HG03064 (cell line): ENCODE measurements around the gene DPYD.

Experiments
- ATAC-seq: cut with Tn5 transposase; IDR thresholded peaks from one replicate; pipeline ENCODE4 v1.9.1; 2021; ENCODE audit warnings: low read depth; ENCODE audit not compliant: unreplicated experiment

Gene DPYD

DNA sequence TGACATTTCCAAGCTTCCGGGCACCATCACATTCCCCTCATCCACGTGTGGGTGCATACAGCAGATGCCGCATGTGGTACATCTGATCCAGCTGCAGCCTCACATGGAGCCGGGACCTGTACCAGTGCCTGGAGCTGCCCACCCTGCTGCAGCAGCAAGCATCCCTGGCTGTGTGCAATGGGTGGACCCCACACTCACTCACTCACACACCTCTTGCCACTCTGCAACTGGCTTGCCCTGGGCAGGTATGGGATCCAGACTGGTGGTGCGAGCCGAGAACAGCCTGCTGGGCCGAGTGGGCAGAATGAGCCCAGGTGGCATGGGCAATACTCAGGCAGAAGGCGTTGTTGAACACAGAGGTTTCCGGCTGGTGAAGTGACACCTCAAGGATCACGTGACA is 75.0 kb downstream of the DPYD start:
- ATAC-seq: no peak

GRCh38 chr1:97844552-97845089 is 76.2 kb downstream of the DPYD start:
- ATAC-seq: no peak

DNA sequence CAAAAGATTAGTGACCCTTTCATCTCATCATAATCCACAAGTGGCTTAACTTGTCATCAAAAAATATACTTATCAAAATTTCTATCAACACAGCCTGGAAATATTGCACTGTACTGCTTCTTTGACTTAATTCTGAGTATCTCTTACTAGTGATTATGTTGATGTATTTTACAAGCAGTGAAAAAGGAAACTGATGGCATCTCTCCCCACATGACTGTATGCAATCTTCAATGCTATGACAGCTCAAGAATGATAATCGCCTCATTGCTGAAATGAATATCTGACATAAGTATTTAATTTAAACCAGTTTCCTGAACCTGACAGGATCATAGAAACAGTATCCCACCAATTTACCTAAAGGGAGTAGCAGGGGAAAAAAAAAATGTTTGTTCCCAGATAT is 79.5 kb downstream of the DPYD start:
- no peak for ATAC-seq

DNA sequence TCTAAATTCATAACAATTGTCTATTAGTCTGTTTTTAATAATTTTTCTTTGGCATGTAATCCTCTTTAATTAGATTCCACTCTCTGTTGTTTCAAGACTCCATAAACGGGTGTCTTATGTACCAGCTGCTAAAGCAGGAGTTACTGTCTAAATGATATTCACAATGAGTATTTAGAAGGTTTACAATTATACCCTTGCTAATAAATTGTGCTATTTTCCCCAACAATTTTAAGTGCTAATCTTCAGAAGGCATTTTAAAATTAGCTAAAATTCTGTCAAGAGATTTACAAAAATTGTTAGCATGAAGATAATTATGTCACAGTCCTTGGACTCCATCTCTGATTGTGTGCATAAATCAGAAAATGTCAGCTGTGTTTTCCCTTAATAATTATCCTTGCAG is 83.7 kb downstream of the DPYD start:
- no peak for ATAC-seq

DNA sequence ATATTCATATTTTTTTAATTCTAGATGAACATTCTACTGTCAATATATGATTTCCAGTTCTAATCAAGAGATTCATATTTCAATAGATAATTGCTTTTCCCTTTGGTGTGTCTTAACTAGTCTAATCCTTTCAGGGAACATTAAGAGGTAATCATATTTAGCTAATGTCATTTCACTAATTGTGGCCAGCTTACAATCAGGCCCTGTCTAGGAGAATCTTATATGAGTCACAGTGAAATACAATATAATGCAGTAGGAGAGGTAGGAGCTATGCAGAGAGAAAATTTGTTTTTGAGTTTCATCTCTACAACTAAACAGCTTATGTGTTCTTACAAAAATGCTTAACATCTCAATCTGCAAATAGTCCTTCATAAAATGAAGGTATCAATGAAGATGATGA is 85.9 kb downstream of the DPYD start:
- no peak for ATAC-seq

- ATAC-seq: no peak
These were observed 87.0 kb downstream of the DPYD start for GRCh38 chr1:97833881-97834280.

DNA sequence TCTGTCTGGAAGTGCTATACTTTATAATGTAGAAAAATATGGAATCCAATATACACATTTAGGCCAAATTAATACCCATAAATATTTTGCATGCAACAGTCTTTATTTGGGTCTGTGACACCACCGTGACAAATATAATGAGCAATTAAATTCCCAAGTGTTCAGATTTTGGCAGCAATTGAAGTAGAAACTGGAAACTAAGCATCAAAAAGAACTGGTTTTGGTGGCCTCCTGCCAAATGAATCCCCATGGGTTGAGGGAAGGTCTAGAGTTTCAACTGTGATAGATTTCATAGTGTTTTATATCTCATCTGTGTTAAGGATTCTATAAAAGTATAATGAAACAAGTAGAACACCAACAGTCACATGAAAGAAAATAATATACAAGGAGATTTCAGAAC is 88.4 kb downstream of the DPYD start:
- ATAC-seq: no peak

DNA sequence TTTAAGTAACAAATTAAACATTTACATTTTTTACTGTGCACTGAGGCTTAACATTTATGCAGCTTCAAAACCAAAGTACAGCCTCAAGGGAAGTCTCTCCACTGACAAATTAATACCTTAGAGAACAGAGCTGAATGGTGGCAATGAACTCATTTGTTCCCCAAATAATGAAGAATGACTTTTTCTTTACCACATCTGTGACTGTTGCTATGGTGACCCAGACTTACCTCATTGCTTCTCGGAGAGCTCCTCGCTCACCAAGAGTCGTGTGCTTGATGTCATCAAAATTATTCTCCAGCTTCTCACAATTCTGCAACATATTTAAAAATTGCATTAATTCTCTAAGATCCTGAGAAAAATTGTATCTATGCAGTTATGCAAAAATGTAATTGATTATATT is 92.9 kb downstream of the DPYD start:
- no peak for ATAC-seq

DNA sequence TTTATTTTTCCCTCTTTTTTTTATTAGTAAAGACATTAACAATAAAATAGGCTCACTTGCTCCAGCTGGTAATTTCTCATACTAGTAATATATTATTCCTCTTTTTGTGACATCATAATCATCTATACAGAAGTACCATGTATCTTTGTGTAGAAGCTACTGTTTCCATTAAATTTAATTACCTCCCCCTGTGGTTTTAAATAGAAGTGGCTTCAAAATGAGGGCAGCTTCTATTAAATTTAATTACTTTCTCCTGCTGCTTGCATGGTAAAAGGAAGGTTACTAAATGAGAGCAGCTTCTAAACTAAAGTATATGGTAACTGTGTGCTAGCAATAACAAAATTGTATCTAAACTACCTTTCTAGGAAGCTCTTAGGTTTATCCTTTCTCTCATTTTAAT is 94.0 kb downstream of the DPYD start:
- ATAC-seq: no peak

GRCh38 chr1:97824624-97825023 is 96.2 kb downstream of the DPYD start:
- ATAC-seq: no peak

DNA sequence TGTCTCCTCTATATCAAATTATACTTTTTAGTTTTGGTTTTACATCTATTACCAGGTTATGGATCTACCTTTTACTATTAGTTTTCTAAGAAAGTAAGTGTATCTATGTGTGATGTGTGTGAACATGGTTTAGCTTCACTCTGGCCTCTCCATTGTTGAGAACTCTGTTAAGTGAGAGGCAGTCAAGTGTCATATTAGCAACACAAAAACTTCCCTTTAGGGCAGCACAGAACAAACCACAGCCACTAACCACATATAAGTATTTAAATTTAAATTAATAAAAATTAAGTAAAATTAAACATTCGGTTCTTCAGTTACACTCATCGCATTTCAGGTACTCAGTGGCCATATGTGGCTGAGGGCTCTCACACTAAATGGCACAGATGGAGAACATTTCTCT is 96.6 kb downstream of the DPYD start:
- no peak for ATAC-seq

GRCh38 chr1:97820470-97821188 is 100.2 kb downstream of the DPYD start:
- no peak for ATAC-seq

GRCh38 chr1:97816927-97817326 is 103.9 kb downstream of the DPYD start:
- ATAC-seq: no peak

DNA sequence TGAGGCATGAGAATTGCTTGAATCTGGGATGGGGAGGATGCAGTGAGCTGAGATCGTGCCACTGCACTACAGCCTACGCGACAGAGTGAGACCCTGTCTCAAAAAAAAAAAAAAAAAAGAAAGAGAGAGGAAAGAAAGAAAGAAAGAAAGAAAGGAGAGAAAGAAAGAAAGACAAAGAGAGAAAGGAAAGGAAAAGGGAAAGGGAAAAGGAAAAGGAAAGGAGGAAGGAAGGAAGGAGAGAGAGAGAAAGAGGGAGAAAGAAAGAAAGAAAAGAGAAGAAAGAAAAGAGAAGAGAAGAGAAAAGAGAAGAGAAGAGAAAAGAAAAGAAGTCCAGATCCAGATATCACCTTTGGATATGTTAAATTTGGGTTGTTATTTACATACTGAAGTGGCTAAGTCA is 106.0 kb downstream of the DPYD start:
- ATAC-seq: no peak

DNA sequence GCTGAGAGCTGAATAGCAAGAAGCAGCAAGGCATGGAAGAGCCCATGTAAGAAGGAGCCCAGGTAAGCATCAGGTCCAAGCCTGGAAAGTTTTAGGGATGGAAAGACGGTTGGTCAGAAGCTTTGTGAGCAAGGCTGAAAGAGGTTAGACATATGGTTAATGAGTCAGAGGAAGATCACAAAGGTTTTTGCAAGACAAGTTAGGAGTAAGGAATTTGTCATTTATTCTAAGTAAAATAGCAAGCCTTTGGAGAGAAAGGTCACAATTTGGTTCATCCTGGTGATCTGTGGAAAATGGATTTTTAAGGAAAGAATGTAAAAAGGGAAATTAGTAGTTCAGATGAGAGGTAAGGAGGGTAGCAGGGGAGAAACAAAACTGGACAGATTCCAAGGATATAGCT is 106.7 kb downstream of the DPYD start:
- no peak for ATAC-seq

DNA sequence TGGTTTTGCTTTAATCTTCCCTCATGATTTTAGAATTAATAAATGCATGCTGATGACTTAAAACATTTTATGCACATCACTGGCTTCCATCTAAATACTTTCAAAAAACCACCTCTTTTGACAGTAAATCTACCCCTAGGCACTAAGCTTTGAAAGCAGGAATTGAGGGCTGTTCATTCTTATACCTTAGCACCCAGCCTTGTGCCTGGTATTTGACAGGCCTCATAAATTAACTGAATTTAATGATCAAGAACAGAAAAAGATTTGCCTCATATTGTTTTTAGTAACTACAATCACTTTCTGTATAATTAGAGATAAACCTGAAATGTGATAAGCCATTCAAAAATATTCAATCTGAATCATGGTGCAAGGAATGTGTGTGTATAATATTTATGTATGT is 108.8 kb downstream of the DPYD start:
- ATAC-seq: no peak

DNA sequence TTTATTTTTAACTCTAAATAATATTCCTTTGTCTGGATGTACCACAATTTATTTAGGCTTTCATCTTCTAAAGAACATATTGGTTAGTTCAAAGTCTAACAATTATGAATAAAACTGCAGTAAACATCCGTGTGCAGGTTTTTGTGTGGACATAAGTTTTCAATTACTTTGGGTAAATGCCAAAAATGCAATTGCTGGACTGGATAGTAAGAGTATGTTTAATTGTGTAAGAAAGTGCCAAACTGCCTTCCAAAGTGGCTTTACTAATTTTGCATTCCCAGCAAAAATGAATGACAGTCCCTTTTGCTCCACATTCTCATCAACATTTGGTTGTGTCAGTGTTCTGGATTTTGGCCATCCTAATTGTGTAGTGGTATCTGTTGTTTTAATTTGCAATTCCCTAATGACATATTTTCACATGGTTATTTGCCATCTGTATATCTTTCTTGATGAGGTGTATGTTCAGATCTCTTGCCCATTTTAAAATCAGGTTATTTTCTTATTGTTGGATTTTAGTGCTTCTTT is 113.8 kb downstream of the DPYD start:
- no peak for ATAC-seq

DNA sequence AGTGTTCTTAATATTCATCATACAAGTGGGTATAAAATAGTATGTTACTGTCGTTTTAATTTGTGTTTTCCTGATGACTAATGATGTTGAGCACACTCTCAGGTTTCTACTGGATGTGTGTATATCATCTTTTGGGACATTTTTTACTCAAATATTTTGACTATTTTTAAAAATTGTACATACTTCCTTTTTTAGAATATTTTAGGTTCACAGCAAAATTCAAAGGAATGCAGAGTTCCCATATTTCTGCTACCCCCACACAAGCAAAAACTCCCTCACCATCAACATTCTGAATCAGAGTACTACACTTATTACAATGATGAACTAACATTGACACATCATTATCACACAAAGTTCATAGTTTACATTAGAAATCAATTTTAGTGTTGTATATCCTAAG is 114.5 kb downstream of the DPYD start:
- ATAC-seq: no peak

DNA sequence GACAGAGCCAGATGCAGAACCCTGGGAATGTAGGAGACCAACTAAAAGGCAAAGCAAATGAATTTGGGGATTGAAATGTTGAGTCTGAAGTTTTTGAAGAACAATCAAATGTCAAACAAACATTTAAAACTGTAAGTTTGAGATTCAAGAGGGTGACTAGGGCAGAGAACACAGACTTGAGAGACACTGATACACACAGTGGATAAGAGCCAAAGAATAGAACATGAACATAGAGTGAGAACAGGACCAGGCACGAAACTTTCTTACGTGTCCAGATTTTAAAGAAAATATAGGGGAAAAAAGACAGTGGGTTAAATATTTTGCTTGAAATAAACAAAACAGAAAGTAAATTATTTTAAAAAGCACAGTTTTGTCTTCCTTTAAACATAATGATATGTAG is 115.7 kb downstream of the DPYD start:
- ATAC-seq: no peak

GRCh38 chr1:97803026-97803425 is 117.8 kb downstream of the DPYD start:
- no peak for ATAC-seq

GRCh38 chr1:97802011-97802410 is 118.8 kb downstream of the DPYD start:
- ATAC-seq: no peak

GRCh38 chr1:97797403-97798183 is 123.2 kb downstream of the DPYD start:
- no peak for ATAC-seq
